ENCODE data around the gene SYAP1.

DNA sequence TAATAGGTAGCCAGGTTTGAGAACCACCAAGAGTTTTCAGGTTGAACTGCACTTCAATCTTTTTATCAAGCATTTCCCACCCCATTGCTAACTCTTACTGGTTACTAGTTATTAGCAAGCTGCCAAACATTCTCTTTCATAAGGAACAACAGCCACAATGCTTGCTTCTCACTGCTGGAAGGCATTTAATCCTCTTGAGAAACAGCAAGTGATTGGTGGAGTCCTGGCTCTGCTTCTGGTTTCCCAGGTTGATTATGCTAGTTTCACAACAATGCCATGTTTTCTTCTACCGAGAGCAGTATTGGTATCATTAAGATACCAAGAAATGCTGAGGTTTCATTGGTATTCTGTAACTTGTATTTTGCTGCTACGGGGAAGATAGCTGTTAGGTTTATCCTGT, 34.6 kb downstream of the SYAP1 start:
- TF ChIP-seq POLR2AphosphoS5 (IDR thresholded peaks at IDR 0.05; ENCODE audit: low read depth, low read length): no peak
- no peak for TF ChIP-seq SIN3A (IDR thresholded peaks at IDR 0.05; ENCODE audit: borderline replicate concordance, insufficient read depth, low read length)
- no peak for TF ChIP-seq TAF1 (IDR thresholded peaks at IDR 0.05; ENCODE audit: borderline replicate concordance, insufficient read depth, low read length)
